ENCODE results near the gene TCFL5. TPM values are rescaled to one million over a fixed set of nuclear protein-coding genes. Genes with fewer than 3 reads are reported as not detected.
A peak's percentile ranks its signal among the peaks of the same experiment; 100 is the strongest.

The TCFL5 gene
- total RNA-seq, 1 donor from 2014 or later, result 12.2 TPM

- Mint-ChIP-seq H3K36me3 (peaks cover 7% of the 10 kb centered on the region), H3K27me3 (ENCODE audit: low read depth) (no peaks in the 10 kb centered on the region), H3K4me3 (no peak overlapping the region), H3K9me3 (no peaks in the 10 kb centered on the region), H3K27ac (no peak overlapping the region), H3K4me1 (peaks cover 21% of the 10 kb centered on the region)
- no peak for TF ChIP-seq CTCF (IDR thresholded peaks at IDR 0.05; ENCODE audit: unreplicated experiment)
- no peak for DNase-seq (ENCODE audit: low spot score in 2 of 2, unreplicated experiment in 2 of 2)
These were observed 49.3 kb downstream of the TCFL5 start for GRCh38 chr20:62812181-62812906.

GRCh38 chr20:62811720-62812119 is 49.9 kb downstream of the TCFL5 start:
- H3K4me1 Mint-ChIP-seq, result peaks cover 23% of the 10 kb centered on the region
- no peak overlapping the region for H3K4me3 Mint-ChIP-seq
- H3K9me3 Mint-ChIP-seq, result no peaks in the 10 kb centered on the region
- no peak for TF ChIP-seq CTCF (IDR thresholded peaks at IDR 0.05; ENCODE audit: unreplicated experiment)
- no peaks in the 10 kb centered on the region for H3K27me3 Mint-ChIP-seq (ENCODE audit: low read depth)
- H3K36me3 Mint-ChIP-seq, result peaks cover 7% of the 10 kb centered on the region
- no peak for DNase-seq (ENCODE audit: low spot score in 2 of 2, unreplicated experiment in 2 of 2)
- no peak overlapping the region for H3K27ac Mint-ChIP-seq

- DNase-seq (ENCODE audit: low spot score in 2 of 2, unreplicated experiment in 2 of 2), result no peak
- no peaks in the 10 kb centered on the region for H3K9me3 Mint-ChIP-seq
- TF ChIP-seq CTCF (IDR thresholded peaks at IDR 0.05; ENCODE audit: unreplicated experiment), result no peak
- H3K27ac Mint-ChIP-seq, result no peak overlapping the region
- no peak overlapping the region for H3K4me3 Mint-ChIP-seq
- H3K4me1 Mint-ChIP-seq, result peaks cover 24% of the 10 kb centered on the region
- no peaks in the 10 kb centered on the region for H3K27me3 Mint-ChIP-seq (ENCODE audit: low read depth)
- peaks cover 7% of the 10 kb centered on the region for H3K36me3 Mint-ChIP-seq
These were observed 50.3 kb downstream of the TCFL5 start for GRCh38 chr20:62811320-62811719.

GRCh38 chr20:62809530-62810428 is 51.8 kb downstream of the TCFL5 start:
- H3K27ac Mint-ChIP-seq, result no peak overlapping the region
- peaks cover 20% of the 10 kb centered on the region for H3K4me1 Mint-ChIP-seq
- H3K27me3 Mint-ChIP-seq (ENCODE audit: low read depth), result no peaks in the 10 kb centered on the region
- peaks cover 7% of the 10 kb centered on the region for H3K36me3 Mint-ChIP-seq
- H3K9me3 Mint-ChIP-seq, result no peaks in the 10 kb centered on the region
- no peak for TF ChIP-seq CTCF (IDR thresholded peaks at IDR 0.05; ENCODE audit: unreplicated experiment)
- no peak overlapping the region for H3K4me3 Mint-ChIP-seq
- DNase-seq (ENCODE audit: low spot score in 2 of 2, unreplicated experiment in 2 of 2), result no peak

GRCh38 chr20:62808211-62808865 is 53.3 kb downstream of the TCFL5 start:
- H3K4me1 Mint-ChIP-seq, result peaks cover 22% of the 10 kb centered on the region
- DNase-seq (ENCODE audit: low spot score in 2 of 2, unreplicated experiment in 2 of 2), result peak in 1 of 2 experiments; percentile 85
- TF ChIP-seq CTCF (IDR thresholded peaks at IDR 0.05; ENCODE audit: unreplicated experiment), result peak; percentile 88
- H3K9me3 Mint-ChIP-seq, result no peaks in the 10 kb centered on the region
- H3K36me3 Mint-ChIP-seq, result peaks cover 7% of the 10 kb centered on the region
- peak overlapping the region; percentile 44 for H3K4me3 Mint-ChIP-seq
- H3K27ac Mint-ChIP-seq, result peak overlapping the region; percentile 9
- H3K27me3 Mint-ChIP-seq (ENCODE audit: low read depth), result no peaks in the 10 kb centered on the region

All from mesothelial cell of epicardium (in vitro differentiated cells).